Thyroid gland (tissue), 4 donors: ENCODE results near the gene RHAG. TPM values are rescaled to one million over a fixed set of nuclear protein-coding genes. Genes with fewer than 3 reads are reported as not detected.
"Not testable (repeated sequence)": the region's sequence is repeated elsewhere in the genome, so short reads cannot be mapped to it uniquely, and the experiment has no call there.

Experiments used
- DNase-seq, 2 donors: peaks; one replicate each; pipeline ENCODE4 v3.0.0-alpha.2; 2019
- H3K27ac ChIP-seq, 3 donors: fragments of 200-600 bp; sonication (generic); 1 replicate in 2 of 3; 2 replicates in 1 of 3; pipeline ENCODE4 v1.5.1; 2016 to 2019; ENCODE audit warnings: mild to moderate bottlenecking in 1 of 3, moderate library complexity in 1 of 3
- H3K27me3 ChIP-seq: fragments of 200-600 bp; sonication (generic); one replicate; pipeline ENCODE4 v1.5.1; 2019
- H3K36me3 ChIP-seq, 2 donors: fragments of 200-600 bp; sonication (generic); one replicate each; pipeline ENCODE4 v1.5.1; 2016 to 2019
- H3K4me1 ChIP-seq, 2 donors: fragments of 200-600 bp; sonication (generic); one replicate each; pipeline ENCODE4 v1.5.1; 2017 to 2019
- H3K4me3 ChIP-seq, 3 donors: fragments of 200-600 bp; sonication (generic); replicated peaks in 1 of 3; 1 replicate in 2 of 3; 2 replicates in 1 of 3; pipeline ENCODE4 v1.5.1; 2016; ENCODE audit warnings: mild to moderate bottlenecking in 1 of 3
- H3K9me3 ChIP-seq: fragments of 200-600 bp; sonication (generic); one replicate; pipeline ENCODE4 v1.5.1; 2017
- CTCF ChIP-seq, 6 experiments: fragments of 200-600 bp in 3 of 6; fragments of 450-650 bp in 3 of 6; sonication (generic) in 3 of 6; IDR thresholded peaks; one replicate each; pipeline ENCODE4 v1.5.1; 2016 to 2019; ENCODE audit warnings: antibody characterized with exemption in 6 of 6, mild to moderate bottlenecking in 2 of 6, inconsistent platforms in 1 of 6, moderate library complexity in 1 of 6
- POLR2A ChIP-seq, 2 donors: fragments of 450-650 bp; IDR thresholded peaks; one replicate each; pipeline ENCODE4 v1.6.1; 2017; ENCODE audit warnings: antibody characterized with exemption in 2 of 2, mild to moderate bottlenecking in 2 of 2, moderate library complexity in 1 of 2
- WGBS, 2 donors: methylation state at CpG; one replicate each; pipeline ENCODE4 v1.1.5; 2017; 5-methylcytosine and 5-hydroxymethylcytosine counted together
- intact Hi-C: fragments of 100-400 bp; cut with DNase I; formaldehyde crosslinking; loops from one replicate; pipeline ENCODE4 v1.15.1; 2023
- total RNA-seq, 4 donors: library from RNA; depleted of rRNA; stranded (reverse); fragments of >200 nt; gene quantifications; one replicate each; pipeline ENCODE4 v1.2.3, GENCODE V29; 2016

The RHAG gene
- total RNA-seq, 4 donors from 2014 or later = not detected

GRCh38 chr6:49634092-49634835 is 2.4 kb downstream of the RHAG start:
- Histone ChIP-seq H3K4me3 (no peak overlapping the region), H3K9me3 (no peaks in the 10 kb centered on the region), H3K36me3 (no peaks in the 10 kb centered on the region), H3K27ac (no peak overlapping the region), H3K27me3 (no peaks in the 10 kb centered on the region), H3K4me1 (no peaks in the 10 kb centered on the region)
- no peak for TF ChIP-seq POLR2A (IDR thresholded peaks at IDR 0.05)
- no peak for TF ChIP-seq CTCF (IDR thresholded peaks at IDR 0.05)
- WGBS, 2 donors = 88 to 89% methylated on average over 6 of the region's 6 CpGs
- no peak for DNase-seq
- intact Hi-C loops = no loop called here

GRCh38 chr6:49633541-49633940 is 3.1 kb downstream of the RHAG start:
- no peak for TF ChIP-seq POLR2A (IDR thresholded peaks at IDR 0.05)
- no peak for TF ChIP-seq CTCF (IDR thresholded peaks at IDR 0.05)
- intact Hi-C loops = no loop called here
- no peak overlapping the region for H3K27ac ChIP-seq
- WGBS, 2 donors = 82 to 84% methylated on average over 2 of the region's 2 CpGs
- H3K4me1 ChIP-seq = no peaks in the 10 kb centered on the region
- DNase-seq = no peak
- H3K27me3 ChIP-seq = no peaks in the 10 kb centered on the region
- no peak overlapping the region for H3K4me3 ChIP-seq
- no peaks in the 10 kb centered on the region for H3K9me3 ChIP-seq
- H3K36me3 ChIP-seq = no peaks in the 10 kb centered on the region

- Histone ChIP-seq H3K4me3 (no peak overlapping the region), H3K9me3 (no peaks in the 10 kb centered on the region), H3K27ac (no peak overlapping the region), H3K27me3 (no peaks in the 10 kb centered on the region), H3K36me3 (no peaks in the 10 kb centered on the region), H3K4me1 (no peaks in the 10 kb centered on the region)
- TF ChIP-seq POLR2A (IDR thresholded peaks at IDR 0.05) (no peak), CTCF (IDR thresholded peaks at IDR 0.05) (no peak)
- intact Hi-C loops = no loop called here
- WGBS, 2 donors = 82 to 83% methylated on average over 3 of the region's 3 CpGs
- DNase-seq = no peak
These were observed 3.9 kb downstream of the RHAG start for GRCh38 chr6:49632727-49633126.

- 93 to 96% methylated on average over 13 to 31 of the region's 36 CpGs for WGBS, 2 donors
- DNase-seq, H3K36me3 ChIP-seq, H3K4me1 ChIP-seq, H3K27me3 ChIP-seq, intact Hi-C loops, H3K9me3 ChIP-seq, H3K27ac ChIP-seq, H3K4me3 ChIP-seq: not testable (repeated sequence)
These were observed 7.1 kb downstream of the RHAG start for GRCh38 chr6:49629485-49630088.

- Histone ChIP-seq H3K4me3 (no peak overlapping the region), H3K36me3 (no peaks in the 10 kb centered on the region), H3K4me1 (no peaks in the 10 kb centered on the region), H3K9me3 (no peaks in the 10 kb centered on the region), H3K27me3 (no peaks in the 10 kb centered on the region), H3K27ac (no peak overlapping the region)
- DNase-seq = no peak
- intact Hi-C loops = no loop called here
- WGBS, 2 donors = 91 to 94% methylated on average over 3 of the region's 3 CpGs
- TF ChIP-seq CTCF (IDR thresholded peaks at IDR 0.05) (no peak), POLR2A (IDR thresholded peaks at IDR 0.05) (no peak)
These were observed 9.8 kb downstream of the RHAG start for GRCh38 chr6:49626811-49627210.
